ENCODE results near the gene BCOR.

The BCOR gene

DNA sequence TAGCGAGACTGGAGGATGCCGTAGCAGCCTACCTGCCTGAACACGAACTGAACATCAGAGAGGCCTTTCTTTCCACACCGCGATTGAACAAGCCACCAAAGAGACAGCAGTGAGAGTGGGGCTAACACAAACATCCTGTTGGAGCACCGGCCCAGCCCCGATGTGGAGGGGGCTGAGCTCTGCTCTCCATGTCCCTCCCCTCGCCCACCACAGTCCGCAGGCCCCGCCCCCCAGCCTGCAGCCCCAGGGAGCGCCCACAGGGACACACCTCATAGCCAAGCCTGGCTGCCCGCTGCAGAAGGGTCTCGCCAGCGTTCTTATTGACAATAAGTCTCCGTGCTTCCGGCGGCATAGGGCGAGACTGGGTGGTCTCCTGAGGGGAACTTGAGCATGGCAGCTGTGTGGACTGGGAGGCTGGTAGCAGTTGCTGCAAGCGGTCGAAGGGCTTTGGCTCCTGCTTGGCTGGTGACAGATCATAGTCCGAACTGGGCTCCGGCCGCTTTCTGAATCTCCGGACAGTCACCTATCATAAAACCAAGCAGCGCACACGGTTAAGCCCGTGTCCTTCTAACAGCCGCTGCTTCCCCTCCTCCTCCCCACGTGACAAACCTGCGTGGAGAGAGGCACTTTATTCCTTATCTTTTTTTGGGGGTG, 35.8 kb downstream of the BCOR start:
- DNase-seq: no peak

DNA sequence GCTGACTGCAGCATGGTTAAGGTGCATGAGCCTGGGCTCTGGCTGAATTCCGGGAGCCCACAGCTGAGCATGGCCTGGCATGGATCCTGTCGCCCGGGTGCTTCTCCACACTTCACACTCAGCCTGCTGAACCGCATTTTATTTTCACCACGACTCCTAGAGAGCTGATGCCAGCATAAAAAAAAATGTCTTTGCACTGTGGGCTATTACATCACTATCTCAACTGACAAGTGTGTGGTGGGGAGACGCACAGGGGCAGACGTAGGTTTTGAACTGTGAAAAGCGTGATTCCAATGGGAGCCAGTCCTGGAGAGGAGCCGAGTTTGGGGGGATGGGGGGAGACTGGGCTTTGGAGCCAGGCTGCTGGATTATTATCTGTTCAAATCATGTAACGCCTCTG, 36.8 kb downstream of the BCOR start:
- no peak for DNase-seq

DNA sequence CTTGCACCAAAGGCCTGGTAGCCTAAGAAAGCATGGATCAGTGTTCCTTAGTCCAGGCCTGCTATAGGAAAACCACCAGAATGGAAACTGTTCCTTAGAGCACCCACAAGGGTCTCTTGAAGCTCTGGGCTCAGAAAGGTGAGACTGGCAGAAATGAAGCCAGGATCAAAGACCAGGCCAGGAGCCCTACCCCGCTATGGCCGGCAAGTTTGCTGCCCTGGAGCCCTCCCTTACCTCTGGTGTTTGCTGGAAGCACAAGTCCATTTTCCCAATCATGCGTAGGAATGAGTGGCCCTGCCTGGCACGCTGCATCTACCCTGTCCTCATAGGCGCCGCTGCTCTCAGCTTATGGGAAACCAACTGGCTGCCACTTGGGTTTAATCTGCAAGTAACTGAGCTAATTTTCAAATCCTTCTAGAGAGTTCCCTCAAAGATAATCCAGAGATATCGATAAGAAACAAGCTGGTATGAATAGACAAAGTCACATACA, 37.4 kb downstream of the BCOR start:
- DNase-seq: no peak

DNA sequence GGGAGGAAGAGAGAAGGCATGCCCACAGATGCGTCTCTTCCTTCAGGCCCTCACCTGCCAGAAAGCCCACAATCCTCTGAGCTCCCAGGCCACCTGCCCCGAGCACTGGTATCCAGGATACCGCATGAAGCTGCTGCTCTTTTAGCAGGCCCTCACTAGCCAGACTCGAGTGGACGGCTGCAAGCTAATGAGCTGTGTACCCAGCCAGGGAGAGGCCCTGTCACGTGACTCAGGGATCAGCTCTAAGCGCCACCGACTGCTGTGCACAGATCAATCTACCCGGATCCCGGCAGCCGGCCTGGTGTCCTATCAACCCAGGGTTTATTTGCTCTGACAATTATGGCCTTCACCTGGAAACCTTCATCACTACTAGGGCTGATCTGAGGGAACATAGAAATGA, 39.0 kb downstream of the BCOR start:
- no peak for DNase-seq

DNA sequence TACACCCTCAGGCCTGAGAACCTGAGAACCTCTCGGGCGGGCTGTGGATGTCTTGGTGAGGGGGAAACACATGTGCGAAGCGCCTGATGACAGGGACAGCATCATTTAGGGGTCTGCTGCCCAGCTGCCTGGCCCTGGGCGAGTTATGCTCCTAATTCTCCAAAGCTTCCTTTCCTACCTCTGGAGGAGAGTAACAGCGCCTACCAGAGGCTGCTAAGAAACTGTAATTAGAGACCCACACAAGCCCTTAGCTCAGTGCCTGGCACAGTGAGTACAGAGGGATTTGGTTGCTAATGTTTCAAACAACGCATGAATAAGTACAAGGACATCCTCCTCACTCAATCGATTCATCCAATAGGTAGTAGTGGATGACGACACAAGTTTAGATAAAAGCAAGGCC, 40.4 kb downstream of the BCOR start:
- no peak for DNase-seq

DNA sequence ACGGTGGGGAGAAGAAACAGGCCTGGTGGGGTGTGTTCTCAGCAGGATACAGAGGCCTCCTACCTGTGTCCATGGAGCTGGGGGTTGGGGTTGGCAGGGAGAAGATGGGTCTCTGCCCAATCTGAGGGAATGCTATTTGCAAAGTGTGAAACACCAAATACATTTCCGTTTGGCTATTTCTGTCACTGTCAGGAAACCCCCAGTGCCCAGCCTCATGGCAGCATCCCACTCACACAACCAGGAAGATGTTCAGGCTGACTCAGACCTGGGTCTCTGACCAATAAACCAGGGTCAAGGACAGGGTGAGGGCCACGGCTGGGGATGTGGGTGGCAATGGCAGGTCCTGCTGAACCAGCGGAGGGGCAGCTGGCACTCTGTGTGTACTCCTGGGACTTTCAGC, 41.3 kb downstream of the BCOR start:
- DNase-seq: no peak

DNA sequence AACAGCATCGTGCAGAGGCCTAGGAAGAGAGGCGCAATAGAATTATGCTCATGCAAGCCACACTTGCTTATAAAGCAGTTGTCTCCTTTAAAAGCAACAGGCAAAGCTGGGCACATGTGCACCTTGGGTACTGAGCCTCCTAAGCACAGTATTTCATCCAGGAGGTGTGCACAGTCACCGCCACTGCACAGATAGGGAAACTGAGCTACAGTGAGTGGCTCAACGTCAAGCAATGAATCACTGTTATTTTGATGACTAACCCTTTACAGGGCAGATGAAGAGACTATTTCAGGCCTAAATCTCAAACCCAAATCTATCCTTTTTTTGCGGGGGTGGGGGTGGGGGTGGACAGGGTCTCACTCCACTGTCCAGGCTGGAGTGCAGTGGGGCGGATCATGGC, 42.3 kb downstream of the BCOR start:
- no peak for DNase-seq

DNA sequence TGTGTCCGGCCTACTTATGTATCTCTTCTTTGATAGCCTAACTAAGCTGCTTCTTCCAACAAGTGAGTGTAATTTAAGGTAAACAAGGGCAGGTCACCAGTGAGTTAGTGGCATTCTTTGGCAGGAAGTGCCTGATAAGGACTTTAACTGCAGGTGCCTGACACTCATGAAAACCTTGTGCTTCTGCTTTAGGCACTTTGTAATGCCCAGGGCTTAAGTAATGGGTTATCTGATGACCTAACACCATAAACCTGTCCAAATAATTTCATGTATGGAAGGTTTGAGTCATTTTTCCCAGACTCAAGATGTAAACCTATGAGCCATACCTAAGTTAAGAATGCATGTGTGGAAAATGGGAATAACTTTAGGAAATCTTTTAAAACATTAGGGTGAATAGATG, 43.0 kb downstream of the BCOR start:
- DNase-seq: no peak

DNA sequence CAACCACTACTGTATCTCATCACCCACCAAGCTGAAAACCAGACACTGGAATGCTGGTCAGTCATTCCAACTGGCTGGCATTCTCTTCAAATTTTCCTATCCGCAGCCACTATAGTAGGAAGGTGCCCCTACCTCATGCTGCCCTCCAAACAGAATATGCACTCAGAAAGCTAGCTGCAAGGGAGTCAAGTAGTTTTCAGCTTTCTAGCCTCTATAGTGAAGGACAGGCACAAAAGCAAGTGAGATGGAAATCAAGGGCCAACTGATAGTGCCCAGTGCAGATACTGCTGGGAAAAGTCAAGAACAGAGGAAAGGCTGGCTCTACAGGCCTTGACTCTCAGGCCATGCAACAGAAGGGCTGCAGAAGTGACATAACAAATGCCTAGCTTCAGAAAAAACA, 47.2 kb downstream of the BCOR start:
- no peak for DNase-seq

DNA sequence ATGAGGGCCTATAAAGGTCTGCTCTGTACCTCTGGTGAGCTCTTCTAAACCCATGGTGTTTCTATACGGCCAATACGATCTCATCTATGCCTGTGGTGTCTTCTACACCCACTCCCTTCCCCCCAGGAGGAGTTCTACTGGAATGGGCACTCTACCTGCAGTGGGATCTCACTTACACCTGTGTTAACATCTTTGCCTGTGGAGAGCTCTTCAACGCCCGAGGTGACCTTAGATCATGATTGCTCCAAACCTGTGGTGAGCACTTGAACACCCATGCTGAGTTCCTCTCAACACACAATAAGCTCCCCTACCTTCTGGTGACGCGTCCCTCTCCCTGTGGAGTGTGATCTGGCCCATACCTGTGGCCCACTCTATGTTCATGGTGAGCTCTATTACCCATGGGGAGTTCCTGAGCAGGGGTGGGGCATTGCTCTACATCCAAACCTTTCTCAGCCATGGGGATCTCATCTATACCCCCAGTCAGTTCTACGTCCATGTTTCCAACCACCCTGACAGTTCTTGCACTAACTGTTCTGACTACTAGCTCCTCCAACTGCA, 48.6 kb downstream of the BCOR start:
- DNase-seq: no peak

DNA sequence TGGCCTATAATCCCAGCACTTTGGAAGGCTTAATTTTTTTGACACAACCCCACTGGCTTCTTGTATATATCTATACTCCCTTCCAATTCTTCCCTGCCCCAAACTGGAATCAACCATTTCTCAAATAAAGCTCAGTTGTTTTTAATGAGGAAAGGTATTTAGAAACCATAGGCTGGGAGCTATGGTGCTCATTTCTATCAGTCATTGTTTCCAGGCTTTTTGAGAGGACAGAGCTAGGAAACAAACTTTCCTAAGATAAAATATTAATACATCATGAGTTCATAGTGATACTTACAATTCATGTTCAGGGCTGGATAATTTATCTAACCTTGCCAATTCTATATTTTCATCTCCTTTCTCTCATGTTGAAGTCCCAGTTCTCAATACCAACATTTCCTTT, 50.3 kb downstream of the BCOR start:
- DNase-seq: no peak

DNA sequence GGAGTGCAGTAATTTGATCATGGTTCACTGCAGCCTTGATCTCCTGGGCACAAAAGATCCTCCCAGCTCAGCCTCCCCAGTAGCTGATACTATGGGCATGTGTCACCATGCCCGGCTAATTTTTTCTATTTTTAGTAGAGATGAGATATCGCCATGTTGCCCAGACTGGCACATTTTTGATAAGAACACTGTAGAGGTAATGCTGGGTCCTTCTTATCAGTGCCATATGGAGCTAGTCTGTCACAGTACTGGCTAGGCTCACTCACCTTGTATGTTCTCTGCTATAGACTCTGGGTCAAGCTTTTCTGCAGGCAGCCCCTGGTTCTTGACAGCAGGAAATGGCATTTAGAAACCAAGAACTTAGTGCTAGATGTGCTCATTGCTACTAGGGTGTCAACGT, 53.9 kb downstream of the BCOR start:
- DNase-seq: no peak

DNA sequence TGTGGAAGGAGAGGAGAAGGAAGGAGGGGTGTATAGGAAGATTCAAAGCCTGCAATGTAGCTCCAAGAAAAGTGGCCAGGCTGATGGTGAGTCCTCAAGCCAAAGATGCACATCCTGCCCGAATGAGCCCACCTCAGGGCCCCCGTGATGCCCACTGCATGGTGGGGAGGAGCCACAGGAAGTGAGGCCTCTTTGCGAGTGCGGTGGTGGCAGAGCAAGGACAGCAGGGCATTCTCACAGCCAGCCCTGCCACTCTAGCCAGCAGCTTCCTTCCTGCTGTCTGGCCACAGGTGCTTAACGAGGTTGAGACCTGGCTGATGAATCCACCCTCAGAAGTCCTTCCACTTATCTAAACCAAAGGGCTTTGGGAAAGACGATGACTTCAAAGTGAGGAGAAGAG, 55.8 kb downstream of the BCOR start:
- DNase-seq: no peak

DNA sequence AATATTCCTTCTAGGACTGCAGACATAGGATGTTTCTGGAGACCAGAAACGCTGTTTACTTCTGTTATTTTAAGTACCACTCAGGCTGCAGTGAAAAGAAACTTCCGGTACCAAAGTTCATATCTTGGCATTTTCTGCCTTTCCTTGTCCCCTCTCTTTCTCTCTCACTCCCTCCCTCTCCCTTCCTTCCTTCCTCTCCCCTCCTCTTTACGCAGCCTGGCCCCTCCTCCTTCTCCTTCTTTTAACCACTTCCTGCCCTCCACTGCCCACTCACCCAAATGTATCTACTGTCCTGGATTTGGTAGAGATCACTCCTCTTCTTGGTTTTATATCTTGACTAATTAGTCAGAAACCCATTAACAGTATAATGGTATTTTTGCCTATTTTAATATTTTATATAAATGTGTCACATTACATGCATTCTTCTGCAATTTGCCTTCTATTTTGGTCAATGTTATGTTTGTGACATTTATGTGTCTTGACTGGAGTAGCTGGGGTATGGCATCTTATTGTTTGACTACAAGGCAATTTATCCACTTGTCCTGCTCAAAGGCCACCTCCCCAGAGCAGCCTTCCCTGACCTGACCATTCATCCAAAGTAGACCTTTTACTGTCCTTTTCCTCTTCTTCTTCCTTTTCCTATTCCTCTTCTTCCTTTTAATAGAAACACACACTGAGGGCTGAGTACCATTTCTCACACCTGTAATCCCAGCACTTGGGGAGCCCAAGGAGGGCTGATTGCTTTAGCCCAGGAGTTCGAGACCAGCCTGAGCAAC, 56.9 kb downstream of the BCOR start:
- DNase-seq: no peak

DNA sequence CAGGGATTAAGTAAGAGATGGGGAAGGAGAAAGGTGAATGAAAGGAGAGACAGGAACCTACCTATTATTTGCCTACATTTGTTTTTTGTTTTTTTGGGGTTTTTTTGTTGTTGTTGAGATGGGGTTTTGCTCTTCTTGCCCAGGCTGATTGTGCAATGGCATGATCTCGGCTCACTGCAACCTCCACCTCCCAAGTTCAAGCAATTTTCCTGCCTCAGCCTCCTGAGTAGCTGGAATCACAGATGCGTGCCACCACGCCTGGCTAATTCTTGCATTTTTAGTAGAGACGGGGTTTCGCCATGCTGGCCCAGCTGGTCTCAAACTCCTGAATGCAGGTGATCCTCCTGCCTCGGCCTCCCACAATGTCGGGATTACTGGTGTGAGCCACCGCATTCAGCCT, 57.9 kb downstream of the BCOR start:
- DNase-seq: no peak

DNA sequence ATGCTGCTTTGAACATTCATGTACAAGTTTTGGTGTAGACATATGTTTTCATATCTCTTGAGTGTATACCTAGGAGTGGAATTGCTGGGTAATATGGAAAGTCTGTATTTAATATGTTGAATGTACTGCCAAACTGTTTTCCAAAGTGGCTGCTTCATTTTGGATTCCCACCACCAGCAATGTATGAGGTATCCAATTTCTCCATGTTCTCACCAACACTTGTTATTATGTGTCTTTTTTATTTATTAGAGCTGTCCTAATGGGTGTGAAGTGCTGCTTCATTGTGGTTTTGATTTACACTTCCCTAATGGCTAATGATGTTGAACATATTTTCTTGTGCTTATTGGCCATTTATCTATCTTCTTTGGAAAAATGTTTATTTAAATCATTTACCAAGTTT, 60.4 kb downstream of the BCOR start:
- DNase-seq: no peak

DNA sequence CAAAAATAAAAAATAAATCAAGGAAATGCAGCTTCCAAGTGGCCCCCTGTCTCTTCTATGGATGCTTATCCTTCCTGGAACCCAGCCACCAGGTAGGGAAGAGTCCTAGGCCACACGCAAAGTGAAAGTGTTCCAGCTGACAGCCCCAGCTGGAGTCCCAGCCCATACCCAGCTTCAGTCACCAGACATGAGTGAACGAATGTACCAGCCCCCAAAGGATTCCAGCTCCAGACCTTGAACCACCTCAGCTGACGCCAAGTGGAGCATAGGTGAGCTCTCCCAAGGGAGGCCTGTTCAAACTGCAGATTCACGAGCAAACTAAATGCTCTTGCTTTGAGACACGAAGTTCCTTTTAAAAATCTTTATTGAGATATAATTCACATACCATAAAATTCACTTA, 62.0 kb downstream of the BCOR start:
- DNase-seq: no peak

DNA sequence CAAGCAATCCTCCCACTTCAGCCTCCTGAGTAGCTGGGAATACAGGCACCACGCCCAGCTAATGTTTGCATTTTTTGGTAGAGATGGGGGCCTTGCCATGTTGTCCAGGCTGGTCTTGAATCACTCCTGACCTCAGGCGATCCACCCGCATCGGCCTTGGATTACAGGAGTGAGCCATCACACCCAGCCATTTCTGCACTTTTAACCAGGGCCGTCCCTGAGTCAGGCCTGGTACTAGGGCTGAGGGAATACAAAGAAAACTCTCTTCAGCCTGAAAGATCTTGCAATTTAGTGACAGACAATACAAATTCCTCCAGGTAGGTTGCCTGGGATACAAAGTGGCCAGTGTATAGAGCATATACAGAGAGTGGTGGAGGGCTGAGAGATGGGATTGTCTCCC, 65.8 kb downstream of the BCOR start:
- no peak for DNase-seq

DNA sequence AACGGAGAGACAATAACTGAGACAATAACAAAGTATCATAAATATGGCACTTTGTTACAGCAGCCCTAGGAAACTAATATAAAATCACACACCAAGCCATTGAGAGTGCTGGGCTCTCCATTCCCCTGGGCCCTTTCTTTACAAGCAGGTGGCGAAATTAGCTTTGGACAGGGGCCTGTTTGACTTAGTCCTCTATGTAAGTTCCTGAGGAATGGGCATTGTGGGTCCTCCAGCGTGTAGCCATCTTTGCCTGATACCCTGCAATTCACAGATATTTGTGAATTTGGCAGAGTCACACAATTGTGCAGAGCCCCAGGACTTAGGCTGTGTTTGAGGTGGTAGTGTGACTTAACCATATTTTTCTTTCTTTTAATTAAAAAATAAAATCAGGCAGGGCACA, 67.6 kb downstream of the BCOR start:
- no peak for DNase-seq

DNA sequence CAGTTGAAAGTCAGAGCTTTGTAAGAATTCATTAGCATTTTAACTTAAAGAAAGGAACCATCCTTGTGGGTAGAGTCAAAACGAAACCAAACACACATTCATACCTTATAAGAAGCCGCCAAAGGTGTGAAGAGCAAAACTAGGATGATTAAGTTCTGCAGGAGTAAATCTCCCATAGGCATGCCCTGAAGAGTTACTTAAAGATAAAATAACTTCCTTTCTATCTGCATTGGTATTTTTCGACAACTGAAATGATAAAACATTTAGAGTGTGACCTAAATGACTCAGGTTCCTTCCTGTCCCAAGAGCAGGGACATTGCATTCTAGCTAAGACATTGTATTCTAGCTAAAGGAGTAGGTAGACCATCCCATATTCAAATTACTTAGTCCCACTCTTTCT, 75.3 kb downstream of the BCOR start:
- DNase-seq: no peak

DNA sequence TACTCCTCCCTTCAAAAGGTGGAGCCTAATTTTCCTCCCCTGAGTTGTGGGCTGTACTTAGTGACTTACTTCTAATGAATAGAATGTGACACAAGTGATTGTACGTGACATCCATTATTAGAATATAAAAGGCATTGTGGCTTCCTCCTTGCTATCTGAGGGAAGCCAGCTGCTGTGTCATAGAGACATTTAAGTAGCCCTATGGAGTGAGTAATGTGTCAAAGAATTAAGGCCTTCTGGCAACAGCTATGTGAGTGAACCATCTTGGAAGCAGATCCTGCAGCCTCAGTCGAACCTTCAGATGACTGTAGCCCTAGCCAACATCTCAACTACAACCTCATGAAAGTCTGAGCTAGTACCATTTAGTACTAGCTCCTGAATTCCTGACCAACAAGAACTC, 76.1 kb downstream of the BCOR start:
- DNase-seq: no peak

DNA sequence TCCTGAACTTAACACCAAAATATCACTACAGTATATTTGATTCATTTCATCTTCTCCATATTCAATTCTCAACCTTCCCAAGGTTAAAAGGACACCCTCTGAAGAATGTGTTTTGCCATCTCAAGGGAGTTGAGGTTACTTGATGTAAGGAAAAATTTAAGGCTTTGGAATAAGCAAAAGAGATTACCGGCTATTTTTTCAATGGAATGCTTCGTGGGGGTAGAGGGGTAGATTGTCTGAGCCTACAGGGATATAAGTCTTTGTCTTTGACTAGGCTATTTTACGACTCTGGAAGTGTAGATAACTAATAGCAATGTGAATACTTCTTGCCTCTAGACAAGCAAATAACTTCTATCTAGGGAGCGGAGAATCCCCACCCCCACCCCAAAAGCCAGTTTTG, 78.2 kb downstream of the BCOR start:
- no peak for DNase-seq

DNA sequence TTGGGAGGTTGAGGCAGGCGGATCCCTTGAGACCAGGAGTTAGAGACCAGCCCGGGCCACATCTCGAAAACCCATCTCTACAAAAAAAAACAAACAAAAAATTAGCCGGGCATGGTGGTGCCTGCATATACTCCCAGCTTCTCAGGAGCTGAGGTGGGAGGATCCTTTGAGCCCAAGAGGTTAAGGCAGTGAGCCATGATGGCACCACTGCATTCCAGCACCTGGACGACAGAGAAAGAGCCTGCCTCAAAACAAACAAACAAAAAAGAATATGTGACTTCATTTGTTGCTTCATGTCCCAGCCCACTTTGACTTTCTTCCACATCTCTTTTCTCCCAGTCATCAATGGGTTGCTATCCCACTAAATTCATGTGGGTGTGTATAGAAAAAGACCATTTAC, 79.7 kb downstream of the BCOR start:
- no peak for DNase-seq

DNA sequence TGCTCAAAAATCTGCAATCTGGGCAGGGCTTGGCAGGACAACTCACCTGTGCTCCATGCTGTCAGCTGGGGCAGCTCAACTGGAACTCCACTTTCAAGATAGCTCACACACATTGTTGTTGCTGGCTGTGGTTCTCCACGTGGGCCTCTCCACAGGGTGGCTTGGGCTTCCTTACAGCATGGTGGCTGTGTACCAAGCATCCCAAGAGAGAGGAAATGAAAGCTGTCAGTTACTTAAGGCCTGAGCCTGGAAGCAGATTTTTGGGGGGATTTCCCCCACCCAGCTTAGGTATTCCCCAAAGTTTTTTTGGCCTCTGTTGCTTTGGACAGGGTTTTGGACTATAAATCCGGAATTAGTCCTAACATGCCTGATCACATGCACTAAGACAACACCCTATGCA, 81.0 kb downstream of the BCOR start:
- no peak for DNase-seq

DNA sequence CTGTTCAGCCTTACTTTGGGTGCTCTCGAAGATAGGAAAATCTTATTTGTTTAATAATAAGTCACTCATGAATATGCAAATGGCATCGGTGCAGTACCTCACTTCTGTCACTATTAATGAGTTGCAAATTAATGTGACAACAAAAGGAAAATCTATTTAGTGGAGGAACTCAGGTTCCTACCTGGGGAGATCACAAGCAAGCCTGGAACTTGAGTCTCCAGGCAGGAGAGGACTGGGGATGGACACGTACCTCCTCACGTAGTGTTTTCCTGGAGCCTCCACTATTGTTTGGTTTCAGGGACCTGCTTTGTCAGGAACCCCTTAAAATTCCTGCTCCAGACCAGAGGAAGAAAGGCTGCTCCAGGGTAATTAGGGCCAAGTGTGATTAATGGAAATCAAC, 82.1 kb downstream of the BCOR start:
- DNase-seq: no peak

Measured in T-helper 9 cell (primary cell).